ENCODE measurements around the gene EPSTI1. TPM values are rescaled to one million over a fixed set of nuclear protein-coding genes. Genes with fewer than 3 reads are reported as not detected.
"Not testable (repeated sequence)": the region's sequence is repeated elsewhere in the genome, so short reads cannot be mapped to it uniquely, and the experiment has no call there.

EPSTI1 gene
- polyA plus RNA-seq, 1 experiment, result 2.5 TPM

DNA sequence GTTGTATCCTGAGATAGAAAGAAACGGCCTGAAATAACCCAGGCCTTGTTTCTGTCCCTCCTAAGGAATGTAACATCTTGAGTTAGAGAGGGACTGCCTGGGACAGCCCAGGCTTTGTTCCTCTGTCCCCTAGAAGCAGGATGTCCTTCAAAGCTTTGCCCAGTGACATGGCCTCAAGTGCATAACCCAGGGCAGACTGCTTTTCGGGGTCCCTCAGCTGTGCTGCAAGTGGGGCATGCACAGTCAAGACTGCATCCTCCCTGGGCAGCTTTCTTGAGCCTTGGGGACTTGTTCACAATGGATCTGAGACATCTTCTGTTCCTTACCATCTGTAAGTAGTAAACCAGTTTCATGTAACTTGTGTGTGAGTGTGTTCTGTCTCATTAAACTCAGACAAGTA, 7.5 kb upstream of the EPSTI1 start:
- ChIA-PET POLR2A (no interaction called here), CTCF (interaction anchor here (0.6 kb wide), 1 partner anchor 252 kb away, joined by 3 read pairs; no protein-coding TSS in a partner anchor)

GRCh38 chr13:42997381-42997780, 5.3 kb upstream of the EPSTI1 start:
- no peak overlapping the region for H3K4me3 ChIP-seq (ENCODE audit: low read depth, low read length)

More for the DNA sequence above, 7.5 kb upstream of the EPSTI1 start:
- DNase-seq (ENCODE audit: low read depth), result no peak
- no peak overlapping the region for H3K4me3 ChIP-seq (ENCODE audit: low read depth, low read length)
- TF ChIP-seq, protein P1, sequence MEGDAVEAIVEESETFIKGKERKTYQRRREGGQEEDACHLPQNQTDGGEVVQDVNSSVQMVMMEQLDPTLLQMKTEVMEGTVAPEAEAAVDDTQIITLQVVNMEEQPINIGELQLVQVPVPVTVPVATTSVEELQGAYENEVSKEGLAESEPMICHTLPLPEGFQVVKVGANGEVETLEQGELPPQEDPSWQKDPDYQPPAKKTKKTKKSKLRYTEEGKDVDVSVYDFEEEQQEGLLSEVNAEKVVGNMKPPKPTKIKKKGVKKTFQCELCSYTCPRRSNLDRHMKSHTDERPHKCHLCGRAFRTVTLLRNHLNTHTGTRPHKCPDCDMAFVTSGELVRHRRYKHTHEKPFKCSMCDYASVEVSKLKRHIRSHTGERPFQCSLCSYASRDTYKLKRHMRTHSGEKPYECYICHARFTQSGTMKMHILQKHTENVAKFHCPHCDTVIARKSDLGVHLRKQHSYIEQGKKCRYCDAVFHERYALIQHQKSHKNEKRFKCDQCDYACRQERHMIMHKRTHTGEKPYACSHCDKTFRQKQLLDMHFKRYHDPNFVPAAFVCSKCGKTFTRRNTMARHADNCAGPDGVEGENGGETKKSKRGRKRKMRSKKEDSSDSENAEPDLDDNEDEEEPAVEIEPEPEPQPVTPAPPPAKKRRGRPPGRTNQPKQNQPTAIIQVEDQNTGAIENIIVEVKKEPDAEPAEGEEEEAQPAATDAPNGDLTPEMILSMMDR (IDR thresholded peaks at IDR 0.05; ENCODE audit: insufficient read depth, low read depth, low read length), result no peak
- no peaks in the 10 kb centered on the region for H3K27me3 ChIP-seq (ENCODE audit: control insufficient read depth, insufficient read depth, low read length)
- H3K36me3 ChIP-seq (ENCODE audit: control insufficient read depth, insufficient read depth, low read length), result no peaks in the 10 kb centered on the region

GRCh38 chr13:42996584-42996983, 4.5 kb upstream of the EPSTI1 start:
- H3K4me3 ChIP-seq (ENCODE audit: low read depth, low read length), result no peak overlapping the region
- POLR2A ChIA-PET, result no interaction called here
- CTCF ChIA-PET, result no interaction called here
- peak; percentile 74 for DNase-seq (ENCODE audit: low read depth)
- H3K36me3 ChIP-seq (ENCODE audit: control insufficient read depth, insufficient read depth, low read length), result no peaks in the 10 kb centered on the region
- TF ChIP-seq, protein P1 (IDR thresholded peaks at IDR 0.05; ENCODE audit: insufficient read depth, low read depth, low read length), result no peak
- no peaks in the 10 kb centered on the region for H3K27me3 ChIP-seq (ENCODE audit: control insufficient read depth, insufficient read depth, low read length)

More at GRCh38 chr13:42997381-42997780, 5.3 kb upstream of the EPSTI1 start:
- ChIA-PET CTCF (no interaction called here), POLR2A (interaction anchor here (0.7 kb wide), 1 partner anchor 132 kb away, joined by 9 read pairs; no protein-coding TSS in a partner anchor)
- no peak for DNase-seq (ENCODE audit: low read depth)
- no peaks in the 10 kb centered on the region for H3K27me3 ChIP-seq (ENCODE audit: control insufficient read depth, insufficient read depth, low read length)
- TF ChIP-seq, protein P1 (IDR thresholded peaks at IDR 0.05; ENCODE audit: insufficient read depth, low read depth, low read length), result no peak
- H3K36me3 ChIP-seq (ENCODE audit: control insufficient read depth, insufficient read depth, low read length), result no peaks in the 10 kb centered on the region

GRCh38 chr13:42994878-42995277, 2.8 kb upstream of the EPSTI1 start:
- H3K27me3 ChIP-seq (ENCODE audit: control insufficient read depth, insufficient read depth, low read length), result no peaks in the 10 kb centered on the region
- H3K4me3 ChIP-seq (ENCODE audit: low read depth, low read length), result no peak overlapping the region
- ChIA-PET POLR2A (no interaction called here), CTCF (no interaction called here)
- TF ChIP-seq, protein P1 (IDR thresholded peaks at IDR 0.05; ENCODE audit: insufficient read depth, low read depth, low read length), result no peak
- DNase-seq (ENCODE audit: low read depth), result no peak
- H3K36me3 ChIP-seq (ENCODE audit: control insufficient read depth, insufficient read depth, low read length), result no peaks in the 10 kb centered on the region

- CTCF ChIA-PET, result interaction anchor here (0.6 to 3.7 kb wide), 2 partner anchors 24 to 736 kb away, joined by 3 to 18 read pairs; no protein-coding TSS in a partner anchor
- no peak for DNase-seq (ENCODE audit: low read depth)
- Histone ChIP-seq H3K36me3 (ENCODE audit: control insufficient read depth, insufficient read depth, low read length) (no peaks in the 10 kb centered on the region), H3K4me3 (ENCODE audit: low read depth, low read length) (no peak overlapping the region), H3K27me3 (ENCODE audit: control insufficient read depth, insufficient read depth, low read length) (no peaks in the 10 kb centered on the region)
- POLR2A ChIA-PET, result interaction anchor here (0.6 kb wide), 1 partner anchor 857 kb away, joined by 4 read pairs; no protein-coding TSS in a partner anchor
- TF ChIP-seq, protein P1 (IDR thresholded peaks at IDR 0.05; ENCODE audit: insufficient read depth, low read depth, low read length), result no peak
These were observed 702 bp upstream of the EPSTI1 start for GRCh38 chr13:42992764-42993122.

- CTCF ChIA-PET, result interaction anchor here (1.1 to 3.7 kb wide), 3 partner anchors 22 to 94 kb away, joined by 3 to 18 read pairs (median 3); no protein-coding TSS in a partner anchor
- H3K27me3 ChIP-seq (ENCODE audit: control insufficient read depth, insufficient read depth, low read length); DNase-seq (ENCODE audit: low read depth); POLR2A ChIA-PET; H3K36me3 ChIP-seq (ENCODE audit: control insufficient read depth, insufficient read depth, low read length): not testable (repeated sequence)
- H3K4me3 ChIP-seq (ENCODE audit: low read depth, low read length), result peak overlapping the region; percentile 50
These were observed 676 bp downstream of the EPSTI1 start for GRCh38 chr13:42991233-42991897.
